MV-4-11 (cell line): ENCODE data around the gene TEX11.

Experiments used
- DNase-seq: peaks from one replicate; lab custom pipeline; 2025; lab: John Stamatoyannopoulos, UW

TEX11 gene

GRCh38 chrX:70494441-70494840, 414.1 kb downstream of the TEX11 start:
- peak; percentile 7 for DNase-seq

- peak; percentile 31 for DNase-seq
Measured at GRCh38 chrX:70488856-70489255, 419.7 kb downstream of the TEX11 start.

- no peak for DNase-seq
Measured at GRCh38 chrX:70485466-70485865, 423.0 kb downstream of the TEX11 start.

DNA sequence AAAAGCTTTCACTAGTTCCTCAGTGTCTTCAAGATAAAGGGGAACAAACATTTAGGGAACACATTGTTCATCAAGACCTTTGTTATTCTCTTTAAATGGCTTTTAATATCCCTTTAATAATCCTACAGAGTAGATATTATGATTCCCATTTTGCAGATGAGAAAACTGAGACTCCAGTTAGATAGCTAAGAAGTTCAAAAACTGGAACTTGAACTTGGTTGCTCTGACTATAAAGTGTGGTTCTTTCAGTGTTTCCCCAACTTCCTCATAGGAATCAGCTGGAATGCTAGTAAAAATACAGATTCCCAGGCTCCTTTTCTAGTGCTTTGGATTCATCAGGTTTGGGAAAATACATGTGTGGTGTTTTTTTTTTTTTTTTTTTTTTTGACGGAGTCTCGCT, 426.2 kb downstream of the TEX11 start:
- DNase-seq = no peak

DNA sequence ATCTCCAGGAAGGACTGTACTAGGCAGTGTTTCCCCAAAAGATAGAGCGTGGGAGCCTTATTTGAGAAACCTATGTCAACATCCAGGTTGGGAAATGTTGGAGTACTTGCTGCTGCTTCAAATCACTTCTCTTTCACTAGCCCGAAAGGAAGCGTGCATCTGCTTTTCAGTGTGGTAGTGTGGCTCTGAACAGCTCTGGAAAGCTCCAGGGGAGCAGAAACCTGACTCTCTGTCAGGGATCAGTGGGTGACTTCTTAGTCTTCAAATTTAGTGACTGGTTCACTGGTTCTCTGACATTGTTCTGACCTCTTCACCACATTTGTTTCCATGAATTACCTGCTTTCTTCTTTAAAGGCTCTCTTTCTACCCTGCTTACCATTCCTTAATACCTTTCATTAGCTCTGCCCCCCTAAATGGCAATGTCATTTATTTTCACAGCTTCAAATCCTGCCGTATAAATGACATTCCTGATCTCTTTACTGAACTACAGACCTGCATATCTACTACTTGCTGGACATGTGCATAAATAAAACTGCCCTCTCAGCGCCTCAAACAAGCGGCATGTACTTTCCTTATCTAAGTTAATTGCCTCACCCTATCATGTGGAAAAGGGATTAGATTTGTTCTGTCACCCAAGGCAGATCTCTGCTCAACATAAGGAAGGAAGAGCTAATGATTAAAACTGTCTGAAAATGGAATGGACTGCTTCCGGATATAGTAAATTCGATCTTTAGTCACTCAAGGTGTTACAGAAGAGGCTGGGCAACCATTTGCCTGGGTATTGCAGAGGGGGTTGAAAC, 426.8 kb downstream of the TEX11 start:
- no peak for DNase-seq

- DNase-seq = no peak
Measured at GRCh38 chrX:70480660-70481018, 427.9 kb downstream of the TEX11 start.

DNA sequence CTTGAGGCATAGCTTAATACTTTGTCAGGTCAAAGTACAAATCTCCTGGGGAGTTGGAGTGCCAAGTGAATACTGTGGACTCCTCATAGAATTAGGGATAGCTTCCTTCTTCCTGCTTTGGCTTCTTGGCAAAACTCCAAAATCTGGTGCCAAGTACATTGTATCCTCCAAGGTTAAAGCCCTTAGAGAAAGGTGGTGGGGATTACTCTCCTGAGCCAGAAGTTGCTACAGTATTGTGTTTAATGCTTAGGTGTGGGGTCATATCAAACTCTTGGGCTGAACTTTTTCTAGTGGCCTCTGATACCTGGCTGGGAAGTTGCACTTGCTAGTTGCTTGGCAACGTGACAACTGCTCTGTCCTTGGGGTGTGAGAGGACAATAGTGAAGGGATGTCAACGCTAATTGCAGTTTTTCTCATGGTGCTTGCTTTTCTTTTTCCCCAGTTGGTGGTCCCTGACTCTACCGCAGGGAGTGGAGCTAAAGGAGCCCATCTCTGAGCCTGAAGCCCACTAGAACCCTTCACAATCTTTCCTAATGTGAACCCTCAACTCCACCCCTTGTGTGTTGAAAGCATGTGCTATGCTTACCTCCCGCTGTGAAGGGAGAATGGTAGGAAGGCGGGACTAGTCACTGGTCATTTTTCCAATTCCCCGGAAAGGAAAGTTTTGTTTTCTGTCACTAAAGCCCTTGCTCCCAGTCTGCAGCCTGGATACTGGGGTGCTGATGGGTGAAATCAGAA, 428.4 kb downstream of the TEX11 start:
- DNase-seq = no peak

- peak; percentile 1 for DNase-seq
Measured at GRCh38 chrX:70479247-70479921, 429.1 kb downstream of the TEX11 start.
